ENCODE data around the gene PRDM11.
"Not testable (repeated sequence)": the region's sequence is repeated elsewhere in the genome, so short reads cannot be mapped to it uniquely, and the experiment has no call there.

Gene PRDM11

DNA sequence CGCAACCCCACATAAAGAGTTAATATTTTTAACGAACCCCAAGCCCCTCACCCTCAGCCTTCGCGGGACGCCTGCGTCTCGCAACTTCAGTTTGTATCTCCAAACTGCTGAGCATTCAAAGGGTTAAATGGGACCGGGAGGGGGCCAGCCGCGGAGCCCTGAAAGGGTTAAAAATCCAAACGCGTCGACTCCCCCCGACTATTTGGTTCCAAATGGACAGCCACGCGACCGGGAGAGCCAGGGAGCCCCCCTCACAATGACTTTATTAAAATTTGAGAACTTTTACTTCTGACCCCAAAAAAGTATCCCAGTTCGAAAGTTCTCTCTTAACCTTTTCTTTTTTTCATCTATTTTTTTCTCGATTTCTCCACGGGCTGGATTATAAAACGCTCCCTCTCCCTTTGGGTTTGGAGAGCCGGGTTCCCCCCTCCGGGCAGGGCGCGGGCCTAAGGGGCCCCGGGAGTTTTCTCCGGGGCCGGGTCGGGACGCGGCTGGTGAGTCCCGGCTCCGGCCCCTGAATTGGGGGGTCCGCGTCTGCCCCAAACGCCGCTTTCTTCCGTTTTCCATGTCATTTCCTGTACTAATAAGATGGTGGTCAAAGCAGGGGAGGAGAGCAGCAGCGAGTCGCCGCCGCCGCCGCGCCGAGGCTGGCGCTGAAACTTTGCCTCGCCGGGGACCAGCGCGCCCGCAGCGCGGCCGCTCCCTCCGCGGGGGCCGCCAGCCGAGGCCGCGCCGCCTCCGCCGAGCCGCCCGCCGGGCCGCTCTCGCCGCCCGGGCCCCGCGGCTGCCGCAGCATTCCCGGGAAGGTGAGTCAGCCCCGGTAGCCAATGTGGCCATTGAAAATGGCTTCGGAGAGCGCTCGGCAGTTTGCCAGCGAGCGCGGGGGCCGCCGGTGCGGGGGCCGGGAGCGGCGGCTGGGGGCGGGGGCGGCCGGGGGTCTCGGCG lies at the start of gene PRDM11:
Gene PRDM11 (plus strand): TSS at position 568 of the 945 bp plus-strand sequence. CDS start 35,128 bp downstream, outside the sequence.
- DNase-seq: peak; percentile 82

DNA sequence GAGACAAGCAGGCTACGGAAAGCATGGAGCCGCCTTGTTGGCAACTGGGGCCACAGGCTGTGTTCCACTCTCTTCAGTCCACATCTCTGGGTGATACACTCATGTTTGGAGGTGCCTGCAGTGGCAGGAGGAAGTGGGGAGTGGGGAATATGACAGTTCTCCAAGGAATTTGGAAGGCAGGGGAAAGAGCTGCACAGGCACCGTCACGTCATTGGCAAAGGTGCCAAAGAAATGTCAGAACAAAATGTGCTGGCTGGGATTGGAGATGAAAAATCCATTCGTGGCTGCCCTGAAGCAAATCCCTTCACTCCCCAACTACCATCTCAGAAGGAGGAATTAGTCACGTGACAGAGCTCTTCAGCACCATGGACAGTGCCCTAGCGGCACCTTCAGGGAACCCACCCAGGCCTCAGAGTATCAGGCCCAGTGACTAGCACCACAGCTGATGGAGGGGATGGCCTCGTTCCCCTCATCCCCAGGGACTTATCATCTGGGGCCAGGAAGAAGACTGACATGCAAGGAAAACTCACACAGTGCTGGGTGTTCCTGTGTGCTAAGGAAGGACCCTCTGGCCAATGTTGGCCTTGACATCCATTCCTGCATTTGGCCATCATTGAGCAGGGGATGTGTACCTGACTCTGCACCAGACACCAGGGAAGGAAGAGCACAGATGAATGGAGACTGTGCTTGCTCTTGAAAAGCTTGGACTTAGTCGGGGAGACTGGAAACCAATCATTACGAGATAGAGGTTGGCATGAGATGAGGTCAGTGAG lies 48.5 kb upstream of the PRDM11 start:
- peak; percentile 72 for DNase-seq

DNA sequence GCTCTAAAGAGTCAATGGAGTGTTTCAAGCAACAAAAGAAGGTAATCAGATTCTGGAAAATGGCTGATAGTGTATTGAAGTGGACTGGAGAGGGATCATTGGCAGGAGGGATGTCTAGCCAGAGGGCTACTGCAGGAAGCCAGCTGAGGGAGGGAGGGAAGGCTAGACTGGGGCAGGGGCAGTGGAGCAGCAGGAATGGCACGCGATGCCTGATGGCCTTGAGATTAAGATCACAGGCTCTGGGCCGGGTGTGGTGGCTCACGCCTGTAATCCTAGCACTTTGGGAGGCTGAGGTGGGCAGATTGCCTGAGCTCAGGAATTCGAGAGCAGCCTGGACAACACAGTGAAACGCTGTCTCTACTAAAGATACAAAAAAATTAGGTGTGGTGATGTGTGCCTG lies 47.5 kb upstream of the PRDM11 start:
- DNase-seq: no peak

DNA sequence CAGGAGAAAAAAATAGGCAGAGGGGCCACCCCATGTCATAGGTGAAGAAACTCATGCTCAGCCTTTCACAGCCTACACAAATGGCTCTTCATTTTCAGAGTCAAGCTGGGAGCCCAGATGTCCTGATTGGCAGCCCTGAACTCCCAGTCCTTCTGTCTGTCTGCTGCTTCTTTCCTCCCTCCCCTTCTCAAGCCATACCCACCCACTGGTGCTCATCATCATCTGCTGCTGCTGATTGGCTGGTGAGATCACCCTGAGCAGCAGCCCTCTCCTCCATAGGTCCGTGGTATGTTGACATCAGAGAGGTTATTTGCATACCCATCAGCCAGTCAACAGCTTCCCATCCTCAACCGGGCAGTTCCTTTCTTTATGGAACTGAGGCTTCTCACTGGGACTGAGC lies 46.1 kb upstream of the PRDM11 start:
- DNase-seq: peak; percentile 18

DNA sequence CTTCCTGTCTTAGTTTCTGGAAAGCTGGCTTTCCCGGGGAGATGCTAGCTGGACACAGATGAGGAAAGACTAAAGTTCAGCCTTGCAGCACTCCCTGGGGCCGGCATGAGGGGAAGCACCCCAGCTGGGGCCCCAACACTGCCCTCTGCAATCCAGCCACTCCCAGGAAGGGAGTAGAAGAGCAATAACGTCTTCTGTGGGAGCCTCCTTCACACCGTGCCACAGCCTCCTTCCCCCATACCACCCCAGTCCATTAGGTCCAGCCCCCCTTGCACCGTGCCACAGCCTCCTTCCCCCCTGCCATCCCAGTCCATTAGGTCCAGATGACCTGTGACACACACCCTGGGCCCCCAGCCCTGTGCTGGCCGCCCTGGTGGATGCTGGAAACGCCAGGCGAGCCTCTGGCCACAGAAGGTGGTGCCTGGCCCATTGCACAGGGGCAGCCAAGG lies 44.1 kb upstream of the PRDM11 start:
- peak; percentile 22 for DNase-seq

DNA sequence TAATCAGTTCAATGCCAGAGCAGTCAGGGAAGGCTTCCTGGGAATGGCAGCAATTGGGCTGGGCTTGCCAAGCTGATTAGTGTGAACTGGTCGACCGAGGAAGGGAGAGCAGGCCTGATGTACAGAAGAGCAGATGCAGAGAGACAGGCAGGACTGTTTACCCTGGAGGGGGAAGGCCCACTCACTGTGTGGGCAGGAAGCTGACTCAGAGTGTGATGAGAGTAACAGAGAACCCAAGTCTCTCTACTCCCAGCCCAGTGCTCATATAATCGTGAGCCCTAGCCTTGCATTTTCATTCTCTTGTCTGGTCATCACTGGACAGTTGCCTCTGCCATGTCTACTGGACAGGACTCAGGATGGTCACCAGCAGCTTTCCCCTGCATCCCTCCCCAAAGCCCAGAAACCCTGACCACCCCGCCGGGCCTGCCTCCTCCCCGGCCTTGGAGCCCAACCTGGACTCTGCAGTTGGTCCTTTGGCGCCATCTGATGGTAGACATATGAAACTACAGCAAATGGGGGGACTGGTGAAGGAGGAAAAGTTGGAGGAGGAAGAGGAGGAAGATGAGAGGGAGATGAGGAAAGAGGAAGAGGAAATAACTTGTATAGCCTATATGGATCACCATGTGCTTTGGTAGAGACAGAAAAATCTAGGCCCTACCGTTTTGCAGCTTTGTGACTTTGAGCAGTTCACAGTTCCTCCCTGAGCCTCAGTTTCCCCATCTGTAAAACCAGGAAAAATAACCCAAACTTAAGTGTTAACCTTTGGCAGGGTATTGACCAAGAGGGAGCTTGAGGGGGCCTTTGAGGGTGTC lies 43.4 kb upstream of the PRDM11 start:
- peak; percentile 69 for DNase-seq

DNA sequence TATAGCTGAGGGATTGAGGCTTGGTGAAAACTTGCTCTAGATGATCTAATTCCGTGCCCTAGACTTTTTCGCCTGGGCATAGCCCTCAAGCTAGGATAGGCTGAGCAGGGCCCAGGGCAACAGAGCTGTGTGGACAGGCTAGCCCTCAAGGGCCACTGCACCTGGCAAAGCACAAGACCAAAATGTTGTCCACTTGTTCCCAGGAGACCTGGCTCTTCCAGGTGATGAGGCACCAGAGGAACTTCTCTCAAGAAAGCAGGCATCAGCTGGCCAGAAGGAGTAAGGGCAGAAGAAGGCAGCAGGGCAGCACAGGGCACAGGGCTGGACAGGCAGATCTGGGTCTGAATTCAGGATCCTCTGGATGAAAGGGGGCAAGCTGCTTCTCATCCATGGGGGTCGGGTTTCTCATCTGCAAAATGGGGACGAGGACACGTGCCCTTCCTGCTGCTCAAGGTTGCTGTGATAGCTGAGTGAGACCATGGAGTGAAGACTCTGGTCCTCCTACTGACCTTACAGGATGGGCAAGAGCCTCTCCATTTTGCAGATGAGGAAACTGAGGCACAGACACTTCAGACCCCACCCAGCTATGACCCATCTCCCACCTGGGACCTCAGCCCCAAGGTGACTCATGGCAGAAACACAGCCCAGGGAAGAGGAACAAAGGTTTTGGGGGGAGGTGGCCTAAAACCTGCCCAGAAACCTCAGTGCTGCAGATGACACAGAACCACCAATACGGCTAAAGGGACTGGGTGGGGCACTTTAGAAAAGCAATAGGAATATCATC lies 42.2 kb upstream of the PRDM11 start:
- peak; percentile 18 for DNase-seq

DNA sequence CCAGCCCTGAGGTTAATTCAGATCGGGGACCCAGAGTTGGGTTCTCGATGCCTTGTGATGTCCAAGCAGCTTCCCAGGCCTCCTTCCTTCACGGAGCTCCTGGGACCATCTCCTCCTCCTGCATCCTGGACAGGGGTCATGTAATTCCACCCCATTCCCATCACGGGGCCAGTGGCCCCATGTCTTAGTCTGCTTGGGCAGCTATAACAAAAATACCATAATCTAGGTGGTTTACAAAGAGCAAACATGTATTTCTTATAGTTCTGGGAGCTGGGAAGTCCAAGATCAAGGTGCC lies 41.7 kb upstream of the PRDM11 start:
- no peak for DNase-seq

DNA sequence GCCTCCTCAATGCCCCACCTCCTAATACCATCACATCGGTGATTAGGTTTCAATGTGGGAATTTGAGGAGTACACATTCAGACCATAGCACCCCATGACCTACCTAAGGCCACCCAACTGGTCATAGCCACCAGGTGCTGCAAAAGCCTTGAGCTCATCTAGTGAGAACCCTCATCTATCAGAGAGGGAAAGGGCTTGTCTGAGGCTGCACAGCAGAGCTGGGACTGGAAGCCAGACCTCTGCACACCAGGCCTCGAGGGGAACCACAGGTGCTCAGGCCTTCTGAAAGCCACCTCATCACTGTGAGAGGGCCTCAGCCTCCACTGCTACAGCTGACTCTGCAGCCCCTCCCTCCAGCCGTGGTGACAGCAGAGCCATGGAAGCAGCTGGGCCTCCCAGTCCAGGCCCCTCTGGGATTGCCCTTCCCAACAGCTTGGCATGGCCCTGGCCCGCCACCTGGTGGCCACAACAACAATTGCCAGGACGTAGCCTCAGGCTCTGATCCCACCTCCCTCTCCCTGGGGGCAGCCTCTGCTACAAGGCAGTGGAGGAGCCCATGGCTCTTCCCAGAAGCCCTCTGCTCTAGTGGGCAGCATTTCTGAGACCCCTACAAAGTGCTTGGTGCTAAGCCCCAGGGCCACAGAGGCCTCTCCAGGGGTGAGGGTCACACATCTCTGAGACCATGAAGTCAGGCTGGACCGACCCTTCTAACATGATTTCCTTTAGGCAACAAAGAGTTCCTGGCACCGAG lies 41.0 kb upstream of the PRDM11 start:
- DNase-seq: peak; percentile 92

DNA sequence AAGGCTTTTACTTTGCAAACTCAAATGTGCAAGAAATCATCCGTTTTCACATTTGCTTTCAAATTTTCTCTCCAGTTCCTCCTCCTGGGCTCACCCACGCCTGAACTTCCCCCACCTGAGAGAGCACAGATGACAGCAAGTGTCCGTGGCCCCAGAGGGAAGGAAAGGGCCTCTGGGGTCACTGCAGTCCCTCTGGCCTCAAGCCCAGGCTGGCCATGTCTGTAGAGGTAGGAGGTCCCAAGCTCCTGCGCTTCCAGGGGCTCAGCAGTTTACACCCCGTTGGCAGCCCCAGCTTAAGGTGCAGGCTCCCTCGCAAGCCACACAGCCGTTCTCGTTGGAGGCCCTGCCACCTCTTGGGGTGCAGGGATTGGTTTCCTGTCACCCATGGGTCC lies 40.5 kb upstream of the PRDM11 start:
- DNase-seq: peak; percentile 12

DNA sequence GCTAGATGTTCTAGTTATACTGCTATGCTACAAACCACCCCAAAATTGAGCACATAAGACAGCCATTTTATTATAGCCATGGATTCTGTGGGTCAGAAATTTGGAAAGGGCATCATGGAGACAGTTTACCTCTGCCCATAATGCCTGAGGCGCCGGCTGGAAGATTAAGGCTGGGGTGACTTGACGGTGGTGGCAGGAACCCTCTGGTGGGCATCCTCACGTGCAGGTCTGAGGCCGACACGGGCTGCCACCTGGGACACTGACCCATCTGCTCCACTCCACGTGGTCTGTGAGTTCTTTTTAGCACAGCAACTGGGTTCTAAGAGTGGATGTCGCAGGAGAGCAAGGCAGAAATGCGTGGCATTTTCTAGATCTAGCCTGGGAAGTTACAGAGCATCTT lies 40.0 kb upstream of the PRDM11 start:
- DNase-seq: no peak

DNA sequence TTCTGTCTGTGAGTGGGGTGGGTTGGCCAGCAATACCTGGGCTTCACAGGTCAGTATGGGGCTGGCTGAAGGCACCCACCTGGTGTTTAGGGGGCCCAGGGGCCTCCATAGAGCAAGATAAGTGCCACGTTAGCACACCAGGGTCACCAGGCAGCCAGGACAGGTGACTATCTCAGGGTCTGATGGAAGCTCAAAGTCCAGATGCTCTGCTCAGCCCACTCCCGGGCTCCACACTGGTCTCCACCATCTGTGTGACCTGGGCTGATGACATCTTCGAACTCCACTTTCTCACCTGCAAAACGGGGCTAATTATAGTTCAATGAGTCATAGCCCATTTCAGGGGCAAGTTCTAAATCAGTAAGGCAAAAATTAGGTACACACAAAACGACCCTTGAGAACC lies 39.4 kb upstream of the PRDM11 start:
- DNase-seq: peak; percentile 11

DNA sequence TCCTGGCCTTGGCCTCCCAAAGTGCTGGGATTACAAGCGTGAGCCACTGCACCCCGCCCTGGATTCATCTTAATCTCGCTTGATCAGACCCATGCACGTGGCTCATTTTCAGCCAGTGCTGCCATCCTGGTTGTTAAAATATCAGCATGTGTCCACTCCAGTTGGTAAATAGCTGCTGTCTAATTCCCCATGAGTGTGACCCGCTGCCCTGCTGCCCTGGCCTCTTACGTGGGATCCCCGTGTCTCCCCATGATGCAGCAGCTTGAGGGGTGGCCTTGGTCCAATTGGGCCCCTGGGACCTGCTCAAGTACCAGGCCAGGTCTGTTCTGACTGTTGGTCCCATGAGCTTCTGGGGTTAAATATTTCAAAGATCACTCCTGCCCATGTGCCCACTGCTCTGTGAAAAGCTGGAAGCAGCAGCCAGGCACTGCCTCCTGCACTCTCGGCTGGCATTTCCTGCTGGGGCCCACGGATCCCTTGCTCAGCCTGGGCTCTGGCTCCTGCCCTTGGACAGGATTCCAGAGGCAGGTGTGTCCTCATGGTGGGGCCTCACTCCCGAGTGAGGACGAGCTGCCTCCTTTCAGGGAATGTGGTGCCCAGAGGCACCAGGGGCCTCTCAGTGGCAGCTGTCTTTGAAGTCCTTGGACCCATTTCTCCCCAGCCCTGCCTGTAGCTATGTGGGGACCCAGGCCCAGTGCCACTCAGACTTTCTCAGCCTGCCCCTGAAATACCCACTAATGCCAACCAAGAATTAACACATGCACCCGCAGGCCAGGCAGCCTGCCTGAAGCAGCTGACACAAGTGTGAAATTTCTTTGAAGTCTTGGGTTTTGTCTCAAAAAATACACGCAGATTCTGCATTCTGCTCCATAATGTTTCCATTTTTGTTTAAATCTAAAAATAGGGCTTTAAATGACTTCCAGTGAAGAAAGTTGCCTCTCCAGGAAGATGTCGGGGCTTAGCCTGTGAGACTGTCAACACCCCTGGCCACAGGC lies 38.1 kb upstream of the PRDM11 start:
- DNase-seq: no peak

DNA sequence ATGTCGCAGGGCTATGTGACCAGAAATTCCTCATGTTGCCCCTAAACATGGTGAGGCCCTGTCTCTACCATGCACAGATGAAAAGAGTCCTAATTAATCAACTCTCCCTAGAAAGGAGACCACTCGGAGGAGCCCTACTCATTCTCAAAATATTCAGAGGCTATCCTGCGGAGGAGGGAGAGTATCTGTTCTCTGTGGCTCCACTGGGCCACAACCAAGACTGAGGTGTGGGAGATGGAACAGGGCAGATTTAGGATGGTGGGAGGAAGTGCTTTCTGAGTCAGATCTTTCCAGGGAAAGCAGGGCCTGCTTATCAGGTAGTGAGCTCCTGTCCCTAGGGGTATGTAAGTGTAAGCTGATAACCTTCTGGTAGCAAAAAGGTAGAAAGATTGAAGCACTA lies 37.0 kb upstream of the PRDM11 start:
- DNase-seq: no peak

DNA sequence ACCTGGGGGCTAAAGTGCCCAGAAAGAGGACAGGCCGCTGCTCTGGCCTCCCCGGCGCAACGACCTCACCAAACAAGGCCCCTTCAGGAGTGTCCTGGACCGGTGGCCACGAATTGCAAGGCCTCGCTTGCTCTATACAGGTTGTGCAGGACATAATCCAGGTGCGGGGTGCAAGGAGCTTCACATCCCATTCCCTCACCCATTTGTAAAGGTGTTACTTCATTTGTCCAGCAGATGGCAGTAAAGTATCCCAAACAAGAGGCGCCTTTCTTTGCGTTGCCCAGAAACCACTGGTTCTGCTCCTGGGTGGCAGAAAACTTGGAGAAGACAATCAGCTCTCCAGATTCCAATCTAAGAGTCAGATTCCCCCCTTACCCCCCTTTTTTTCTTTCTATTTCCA lies 35.9 kb upstream of the PRDM11 start:
- DNase-seq: no peak

DNA sequence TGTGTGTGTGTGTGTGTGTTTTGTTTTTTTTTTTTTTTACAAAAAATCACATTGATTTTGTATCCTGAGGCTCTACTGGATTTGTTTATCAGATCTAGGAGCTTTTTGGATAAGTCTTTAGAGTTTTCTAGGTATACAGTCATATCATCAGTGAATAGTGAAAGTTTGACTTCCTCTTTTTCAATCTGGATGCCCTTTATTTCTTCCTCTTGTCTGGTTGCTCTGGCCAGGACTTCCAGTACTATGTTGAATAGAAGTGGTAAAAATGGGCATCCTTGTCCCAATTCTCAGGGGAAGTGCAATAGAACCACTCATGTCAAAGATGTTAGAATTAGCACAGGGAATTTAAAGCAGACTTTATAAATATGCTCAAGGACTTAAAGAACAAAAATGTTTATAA lies 32.6 kb upstream of the PRDM11 start:
- DNase-seq: no peak

DNA sequence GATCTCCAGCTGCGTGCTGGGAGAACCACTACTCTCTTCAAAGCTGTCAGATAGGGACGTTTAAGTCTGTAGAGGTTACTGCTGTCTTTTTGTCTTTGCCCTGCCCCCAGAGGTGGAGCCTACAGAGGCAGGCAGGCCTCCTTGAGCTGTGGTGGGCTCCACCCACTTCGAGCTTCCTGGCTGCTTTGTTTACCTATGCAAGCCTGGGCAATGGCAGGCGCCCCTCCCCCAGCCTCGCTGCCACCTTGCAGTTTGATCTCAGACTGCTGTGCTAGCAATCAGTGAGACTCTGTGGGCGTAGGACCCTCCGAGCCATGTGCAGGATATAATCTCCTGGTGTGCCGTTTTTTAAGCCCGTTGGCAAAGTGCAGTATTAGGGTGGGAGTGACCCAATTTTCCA lies 18.6 kb upstream of the PRDM11 start:
- DNase-seq: not testable (repeated sequence)

DNA sequence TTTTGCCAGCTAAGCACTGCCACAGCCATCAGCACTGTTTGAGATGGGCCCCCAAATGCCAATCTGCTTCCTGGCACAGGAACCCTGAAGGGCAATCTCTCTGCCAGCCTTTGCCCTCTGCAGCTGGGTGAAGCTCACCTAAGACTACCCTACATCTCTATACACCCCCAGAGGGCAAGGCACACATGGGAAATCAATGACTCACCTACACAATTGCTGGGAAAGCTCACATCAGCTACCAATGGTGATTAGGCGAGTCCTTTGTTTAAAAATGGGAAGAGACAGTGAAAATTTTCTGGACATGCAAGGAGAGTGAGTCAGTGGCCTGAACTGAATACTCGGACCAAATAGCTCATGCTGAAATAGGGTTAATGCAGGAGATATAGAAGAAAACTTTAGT lies 12.6 kb upstream of the PRDM11 start:
- no peak for DNase-seq

DNA sequence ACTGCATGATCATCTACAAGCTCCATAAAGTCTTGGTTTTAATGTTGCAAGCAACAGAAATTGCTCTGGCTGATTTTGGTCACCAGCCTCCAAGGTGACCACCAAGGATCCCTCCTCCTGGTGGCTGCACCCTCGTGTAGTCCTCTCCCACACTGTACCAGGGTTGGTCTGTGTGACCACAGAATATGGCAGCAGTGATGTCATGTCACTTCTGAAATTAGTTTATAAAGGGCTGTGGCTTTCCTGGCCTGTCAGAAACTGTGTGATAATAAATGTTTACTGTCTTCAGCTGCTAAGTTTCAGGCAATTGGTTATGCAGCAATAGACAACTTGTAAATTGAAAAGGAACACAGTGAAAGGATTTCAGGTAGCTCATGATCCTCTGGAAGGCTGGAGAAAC lies 5.3 kb upstream of the PRDM11 start:
- no peak for DNase-seq

DNA sequence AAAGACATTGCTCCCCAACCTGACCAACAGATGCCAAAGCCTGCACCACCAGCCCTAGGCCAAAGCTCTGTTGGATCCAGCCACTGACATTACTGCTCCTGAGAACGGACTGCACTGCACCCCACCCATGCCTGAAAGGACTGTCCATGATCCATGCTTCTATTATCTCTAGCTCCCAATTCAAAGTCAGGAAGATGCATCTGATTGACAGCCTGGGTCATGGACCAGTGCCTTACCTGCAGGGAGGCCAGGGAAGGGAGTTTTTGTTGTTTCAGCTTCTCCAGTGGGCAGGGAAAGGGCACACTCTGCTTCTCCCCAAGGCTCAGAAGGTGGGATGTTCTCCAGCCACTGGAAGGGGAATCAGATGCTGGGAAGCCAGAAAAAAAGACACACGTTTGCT lies 4.8 kb upstream of the PRDM11 start:
- no peak for DNase-seq

Measured in right hindlimb (tissue), 1 donor.